Fibroblast of upper back skin (primary cell): ENCODE measurements around the gene SLC29A3.
"Not testable (repeated sequence)": the region's sequence is repeated elsewhere in the genome, so short reads cannot be mapped to it uniquely, and the experiment has no call there.

ENCODE experiments used
- DNase-seq: peaks from one replicate; pipeline ENCODE4 v3.0.0-alpha.2; 2013

Gene SLC29A3

GRCh38 chr10:71284544-71285179 lies 34.4 kb upstream of the SLC29A3 start:
- DNase-seq: no peak

GRCh38 chr10:71285180-71285545 lies 33.9 kb upstream of the SLC29A3 start:
- peak; percentile 28 for DNase-seq

- DNase-seq: no peak
Observed at GRCh38 chr10:71285986-71286385, 33.1 kb upstream of the SLC29A3 start.

- no peak for DNase-seq
Observed at GRCh38 chr10:71286521-71287294, 32.4 kb upstream of the SLC29A3 start.

GRCh38 chr10:71287456-71287855 lies 31.6 kb upstream of the SLC29A3 start:
- DNase-seq: no peak

GRCh38 chr10:71288461-71288860 lies 30.6 kb upstream of the SLC29A3 start:
- DNase-seq: no peak

GRCh38 chr10:71289421-71290130 lies 29.5 kb upstream of the SLC29A3 start:
- no peak for DNase-seq

GRCh38 chr10:71290331-71290730 lies 28.7 kb upstream of the SLC29A3 start:
- no peak for DNase-seq

GRCh38 chr10:71290806-71291527 lies 28.1 kb upstream of the SLC29A3 start:
- DNase-seq: no peak

- no peak for DNase-seq
Observed at GRCh38 chr10:71291528-71291900, 27.5 kb upstream of the SLC29A3 start.

GRCh38 chr10:71292624-71293445 lies 26.2 kb upstream of the SLC29A3 start:
- DNase-seq: no peak

- no peak for DNase-seq
Observed at GRCh38 chr10:71293446-71294084, 25.5 kb upstream of the SLC29A3 start.

- no peak for DNase-seq
Observed at GRCh38 chr10:71294091-71294561, 24.9 kb upstream of the SLC29A3 start.

- DNase-seq: no peak
Observed at GRCh38 chr10:71294856-71295255, 24.2 kb upstream of the SLC29A3 start.

GRCh38 chr10:71295641-71296040 lies 23.4 kb upstream of the SLC29A3 start:
- DNase-seq: no peak

GRCh38 chr10:71296086-71296485 lies 23.0 kb upstream of the SLC29A3 start:
- DNase-seq: no peak

- not testable (repeated sequence) for DNase-seq
Observed at GRCh38 chr10:71296811-71297210, 22.2 kb upstream of the SLC29A3 start.

- no peak for DNase-seq
Observed at GRCh38 chr10:71297343-71297742, 21.7 kb upstream of the SLC29A3 start.

GRCh38 chr10:71299071-71299785 lies 19.8 kb upstream of the SLC29A3 start:
- DNase-seq: no peak

- DNase-seq: no peak
Observed at GRCh38 chr10:71300555-71301370, 18.3 kb upstream of the SLC29A3 start.
